Mesodermal cell (in vitro differentiated cells): Measurements from ENCODE around the gene SERPINE1.

Source experiments
- H3K27ac ChIP-seq: 2 replicates; pipeline ENCODE4 v1.7.0; 2013; ENCODE audit warnings: mild to moderate bottlenecking, low read depth, low read length, moderate library complexity; ENCODE audit not compliant: severe bottlenecking
- H3K36me3 ChIP-seq: 2 replicates; pipeline ENCODE4 v1.7.1; 2013; ENCODE audit warnings: mild to moderate bottlenecking, low read length, moderate library complexity; ENCODE audit not compliant: control insufficient read depth, insufficient read depth
- H3K4me1 ChIP-seq: one replicate; pipeline ENCODE4 v1.7.1; 2013; ENCODE audit warnings: mild to moderate bottlenecking, low read length; ENCODE audit not compliant: insufficient read depth, control insufficient read depth, poor library complexity, severe bottlenecking
- H3K4me3 ChIP-seq: 2 replicates; pipeline ENCODE4 v1.7.0; 2013; ENCODE audit warnings: low read length, control low read depth, mild to moderate bottlenecking; ENCODE audit not compliant: insufficient read depth, poor library complexity, severe bottlenecking; ENCODE audit errors: extremely low read depth
- H3K9me3 ChIP-seq: 2 replicates; pipeline ENCODE4 v1.7.1; 2013; ENCODE audit warnings: mild to moderate bottlenecking, low read length, moderate library complexity; ENCODE audit not compliant: control insufficient read depth
- WGBS, 2 experiments: methylation state at CpG; one replicate each; pipeline ENCODE4 v1.1.5; 2013; ENCODE audit warnings: missing lambda C conversion rate in 2 of 2; ENCODE audit not compliant: insufficient coverage in 2 of 2; 5-methylcytosine and 5-hydroxymethylcytosine counted together

The SERPINE1 gene

DNA sequence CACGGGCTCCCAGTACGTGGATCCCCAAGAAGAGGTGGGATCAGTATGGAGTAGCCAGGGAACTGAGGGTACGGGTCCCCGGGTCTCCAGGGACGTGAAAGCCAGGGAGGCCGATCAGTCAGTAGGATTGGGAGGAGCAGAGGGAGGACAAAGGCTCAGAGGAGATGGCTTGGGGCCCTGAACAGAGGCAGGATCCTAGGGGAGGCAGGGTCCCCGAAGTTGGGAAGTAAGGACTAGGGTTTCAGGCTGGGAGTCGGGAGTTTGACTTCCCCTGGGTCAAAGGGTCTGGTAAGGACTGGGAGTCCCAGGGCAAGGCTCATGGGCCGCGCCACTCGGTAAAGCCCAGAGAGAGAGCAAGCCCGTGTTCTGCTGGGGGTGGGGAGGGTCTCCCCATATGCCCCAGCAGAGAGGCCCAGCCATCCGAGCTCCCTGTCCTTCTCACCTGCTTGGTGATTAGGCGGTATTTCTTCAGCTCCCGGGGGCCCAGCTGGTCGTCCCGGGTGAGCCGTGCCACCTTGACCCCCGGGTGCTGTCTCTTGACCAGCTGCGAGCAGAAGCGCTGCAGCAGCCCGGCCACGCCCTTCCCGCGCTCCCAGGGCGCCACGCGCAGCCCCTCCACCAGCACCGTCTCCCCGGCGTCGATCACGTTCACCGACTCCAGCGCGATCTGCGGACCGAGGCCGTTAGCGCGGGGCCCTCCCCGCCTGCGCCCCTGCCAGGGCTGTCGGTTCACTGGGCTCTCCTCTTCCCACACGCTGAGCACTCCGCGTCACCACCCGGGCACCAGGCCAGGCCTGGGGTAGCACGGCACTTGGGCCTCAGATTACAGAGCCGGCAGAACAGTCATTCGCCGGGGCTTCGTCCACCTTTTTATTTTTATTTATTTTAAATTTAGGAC is 46.2 kb downstream of the SERPINE1 start:
- 4 to 5% methylated on average over 48 to 53 of the region's 53 CpGs for WGBS, 2 experiments
- H3K4me1 ChIP-seq, result peaks cover 45% of the 10 kb centered on the region
- no peak overlapping the region for H3K4me3 ChIP-seq
- no peak overlapping the region for H3K27ac ChIP-seq
- no peaks in the 10 kb centered on the region for H3K36me3 ChIP-seq
- no peaks in the 10 kb centered on the region for H3K9me3 ChIP-seq

GRCh38 chr7:101173752-101174244 is 46.9 kb downstream of the SERPINE1 start:
- Histone ChIP-seq H3K27ac (no peak overlapping the region), H3K36me3 (no peaks in the 10 kb centered on the region), H3K4me1 (peaks cover 38% of the 10 kb centered on the region), H3K9me3 (no peaks in the 10 kb centered on the region), H3K4me3 (no peak overlapping the region)
- 14 to 15% methylated on average over 14 of the region's 16 CpGs for WGBS, 2 experiments

DNA sequence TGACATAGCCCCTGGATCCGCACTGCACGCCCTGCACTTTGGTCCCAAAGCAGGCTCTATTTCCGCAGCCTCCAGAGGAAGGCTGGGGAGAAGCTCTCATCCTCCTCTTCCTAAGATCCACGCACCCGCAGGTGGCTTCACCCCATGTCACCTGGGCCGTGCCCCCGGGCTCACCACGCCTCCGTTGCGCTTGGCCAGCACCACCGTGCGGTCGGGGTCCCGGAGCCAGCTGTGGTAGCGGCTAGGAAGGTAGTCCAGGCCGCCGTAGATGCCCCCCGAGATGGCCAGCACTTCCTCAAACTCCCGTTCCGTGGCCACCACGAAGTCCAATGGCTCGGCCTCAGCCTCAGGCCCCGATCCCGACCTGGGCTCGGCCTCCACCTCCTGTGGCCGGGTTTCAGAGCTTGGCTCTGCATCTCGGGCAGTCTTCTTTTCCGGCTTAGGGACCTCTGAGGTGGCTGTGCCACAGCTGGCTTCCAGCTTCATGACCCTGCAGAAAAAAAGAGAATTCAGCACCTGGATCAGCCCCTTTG is 47.5 kb downstream of the SERPINE1 start:
- Histone ChIP-seq H3K36me3 (no peaks in the 10 kb centered on the region), H3K27ac (no peak overlapping the region), H3K4me3 (no peak overlapping the region), H3K4me1 (peaks cover 36% of the 10 kb centered on the region), H3K9me3 (no peaks in the 10 kb centered on the region)
- 46 to 50% methylated on average over 23 to 27 of the region's 28 CpGs for WGBS, 2 experiments

DNA sequence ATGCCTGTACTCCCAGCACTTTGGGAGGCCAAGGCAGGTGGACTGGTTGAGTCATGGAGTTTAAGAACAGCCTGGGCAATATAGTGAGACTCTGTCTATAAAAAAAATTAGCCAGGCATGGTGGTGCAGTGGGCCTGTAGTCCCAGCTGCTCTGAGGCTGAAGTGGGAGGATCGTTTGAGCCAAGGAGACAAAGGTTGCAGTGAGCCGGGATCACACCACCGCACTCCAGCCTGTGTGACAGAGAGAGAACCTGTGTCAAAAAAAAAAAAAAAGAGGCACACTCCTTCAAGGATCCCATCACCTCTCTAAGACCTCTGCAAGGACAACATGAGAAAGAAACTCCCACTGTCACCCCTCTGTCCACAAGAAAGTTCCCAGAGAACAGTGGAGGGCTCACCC is 48.8 kb downstream of the SERPINE1 start:
- no peaks in the 10 kb centered on the region for H3K9me3 ChIP-seq
- H3K4me1 ChIP-seq, result peaks cover 31% of the 10 kb centered on the region
- no peak overlapping the region for H3K4me3 ChIP-seq
- H3K27ac ChIP-seq, result no peak overlapping the region
- 54% methylated on average over 3 of the region's 3 CpGs; no CpG with 5 or more reads in 1 of the 2 experiments for WGBS, 2 experiments
- no peaks in the 10 kb centered on the region for H3K36me3 ChIP-seq

DNA sequence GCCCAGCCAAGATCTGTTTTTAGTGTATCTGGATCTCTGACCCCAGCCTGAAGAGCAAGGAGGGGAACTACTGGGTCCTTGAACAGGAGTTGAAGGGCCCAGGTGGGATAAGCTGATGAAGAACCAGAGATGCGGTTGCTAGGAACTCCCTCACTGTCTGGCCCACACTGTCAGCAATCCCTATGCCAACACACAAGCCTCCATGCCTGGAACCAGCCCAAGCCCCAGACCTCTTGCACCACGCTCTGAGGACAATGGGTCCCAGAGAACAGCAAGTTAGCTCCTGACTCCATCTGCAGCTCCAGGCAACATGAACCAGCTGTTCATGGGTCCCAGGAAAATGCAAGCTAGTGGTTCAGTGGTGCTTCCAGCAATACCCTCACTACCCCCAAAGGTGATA is 50.7 kb downstream of the SERPINE1 start:
- Histone ChIP-seq H3K36me3 (no peaks in the 10 kb centered on the region), H3K4me1 (peaks cover 20% of the 10 kb centered on the region), H3K4me3 (no peak overlapping the region), H3K27ac (no peak overlapping the region), H3K9me3 (no peaks in the 10 kb centered on the region)
- 95 to 100% methylated on average over 2 of the region's 2 CpGs for WGBS, 2 experiments

- no peaks in the 10 kb centered on the region for H3K9me3 ChIP-seq
- H3K4me3 ChIP-seq, result peak overlapping the region; percentile 25
- WGBS, 2 experiments, result 3 to 4% methylated on average over 9 to 13 of the region's 20 CpGs
- H3K27ac ChIP-seq, result no peak overlapping the region
- H3K36me3 ChIP-seq, result no peaks in the 10 kb centered on the region
- peaks cover 10% of the 10 kb centered on the region for H3K4me1 ChIP-seq
These were observed 52.2 kb downstream of the SERPINE1 start for GRCh38 chr7:101179117-101179516.

- Histone ChIP-seq H3K36me3 (no peaks in the 10 kb centered on the region), H3K9me3 (no peaks in the 10 kb centered on the region), H3K27ac (no peak overlapping the region), H3K4me3 (peak overlapping the region; percentile 25), H3K4me1 (peaks cover 10% of the 10 kb centered on the region)
- WGBS, 2 experiments, result 0 to 1% methylated on average over 3 to 20 of the region's 27 CpGs
These were observed 52.8 kb downstream of the SERPINE1 start for GRCh38 chr7:101179713-101180112.

GRCh38 chr7:101180130-101180755 is 53.3 kb downstream of the SERPINE1 start, which contains the start of gene NAT16:
Gene NAT16, minus strand, starts transcription at chr7:101180293. Its CDS starts 5,486 bp downstream, at chr7:101174807.
- H3K4me3 ChIP-seq, result peak within 1 kb of the TSS; percentile 25
- peaks cover 10% of the 10 kb centered on the region for H3K4me1 ChIP-seq
- H3K9me3 ChIP-seq, result no peaks in the 10 kb centered on the region
- H3K36me3 ChIP-seq, result no peaks in the 10 kb centered on the region
- no peak within 1 kb of the TSS for H3K27ac ChIP-seq
- whole genome bisulfite sequencing, 2 experiments, result 6 to 9% methylated on average over 35 to 47 of the region's 56 CpGs

- Histone ChIP-seq H3K4me3 (no peak overlapping the region), H3K9me3 (no peaks in the 10 kb centered on the region), H3K27ac (no peak overlapping the region), H3K4me1 (no peaks in the 10 kb centered on the region), H3K36me3 (no peaks in the 10 kb centered on the region)
- 63 to 69% methylated on average over 4 to 5 of the region's 5 CpGs for WGBS, 2 experiments
These were observed 58.4 kb downstream of the SERPINE1 start for GRCh38 chr7:101185258-101185839.

GRCh38 chr7:101186194-101186593 is 59.3 kb downstream of the SERPINE1 start:
- H3K36me3 ChIP-seq, result no peaks in the 10 kb centered on the region
- H3K4me3 ChIP-seq, result no peak overlapping the region
- H3K4me1 ChIP-seq, result no peaks in the 10 kb centered on the region
- no peaks in the 10 kb centered on the region for H3K9me3 ChIP-seq
- no peak overlapping the region for H3K27ac ChIP-seq
- 91 to 95% methylated on average over 5 to 6 of the region's 6 CpGs for WGBS, 2 experiments
